Adrenal gland (tissue), 12 donors: ENCODE results near the gene SGIP1. TPM values are rescaled to one million over a fixed set of nuclear protein-coding genes. Genes with fewer than 3 reads are reported as not detected.

Source experiments
- DNase-seq, 7 donors: peaks; one replicate each; pipeline ENCODE4 v3.0.0-alpha.2; 2019 to 2020
- H3K27ac ChIP-seq, 5 donors: fragments of 200-600 bp; sonication (generic) in 4 of 5; 1 replicate in 3 of 5; 2 replicates in 2 of 5; pipeline versions ENCODE4 v1.5.1 to v1.8.0; 2016 to 2020; ENCODE audit warnings: mild to moderate bottlenecking in 1 of 5
- H3K27me3 ChIP-seq: fragments of 200-600 bp; 2 replicates; pipeline ENCODE4 v1.8.0; 2021
- H3K36me3 ChIP-seq, 2 donors: fragments of 200-600 bp; replicated peaks in 1 of 2; 1 replicate in 1 of 2; 2 replicates in 1 of 2; pipeline versions ENCODE4 v1.5.1 to v1.8.0; 2018 to 2022
- H3K4me1 ChIP-seq, 2 donors: fragments of 200-600 bp; replicated peaks in 1 of 2; 1 replicate in 1 of 2; 2 replicates in 1 of 2; pipeline versions ENCODE4 v1.5.1 to v1.8.0; 2018 to 2021
- H3K4me3 ChIP-seq, 4 donors: fragments of 200-600 bp; sonication (generic) in 3 of 4; one replicate each; pipeline ENCODE4 v1.5.1; 2016 to 2018
- H3K9me3 ChIP-seq, 3 donors: fragments of 200-600 bp; sonication (generic) in 1 of 3; replicated peaks in 1 of 3; 1 replicate in 2 of 3; 2 replicates in 1 of 3; pipeline versions ENCODE4 v1.5.1 to v1.8.0; 2016 to 2021
- CTCF ChIP-seq, 6 experiments: fragments of 450-650 bp in 4 of 6; fragments of 200-600 bp in 2 of 6; sonication (generic) in 1 of 6; IDR thresholded peaks; 1 replicate in 5 of 6; 2 replicates in 1 of 6; pipeline versions ENCODE4 v1.5.1 to v1.8.0; 2016 to 2021; ENCODE audit warnings: antibody characterized with exemption in 6 of 6, mild to moderate bottlenecking in 2 of 6, moderate library complexity in 1 of 6
- POLR2A ChIP-seq, 2 donors: fragments of 450-650 bp; IDR thresholded peaks; one replicate each; pipeline ENCODE4 v1.6.1; 2017; ENCODE audit warnings: antibody characterized with exemption in 2 of 2, mild to moderate bottlenecking in 2 of 2, moderate library complexity in 1 of 2
- WGBS, 4 donors: extraction: QIAGEN DNeasy Blood & Tissue Kit in 2 of 4; methylation state at CpG; one replicate each; pipeline versions ENCODE4 v1.1.5 to v1.1.7; 2013 to 2017; 5-methylcytosine and 5-hydroxymethylcytosine counted together
- intact Hi-C, 2 donors: fragments of 100-400 bp; cut with DNase I; formaldehyde crosslinking; loops; one replicate each; pipeline versions ENCODE4 v1.14.1 to v1.15.0; 2022 to 2023
- polyA plus RNA-seq, 3 donors: library from polyadenylated mRNA; stranded (reverse); fragments of 200-250 nt in 2 of 3; fragments of 350-450 nt in 1 of 3; fragmentation: Illumina TruSeq in 1 of 3; extraction: RNeasy Lipid Tissue Mini Kit (QIAGEN cat#74804) in 1 of 3; gene quantifications; one replicate each; pipeline ENCODE4 v1.2.3, GENCODE V29; 2013 to 2014
- total RNA-seq, 9 donors: library from RNA; depleted of rRNA in 4 of 9; stranded (reverse); fragments of >200 nt in 4 of 9; fragments of 120-200 nt in 1 of 9; fragmentation: NEBNext Ultra II Directional in 1 of 9; extraction: Animal tissue kit (Norgen Biotek cat#: 25700) in 1 of 9; gene quantifications; one replicate each; pipeline versions ENCODE4 v1.1.0 to v1.2.4, GENCODE V29; 2013 to 2023
- donor health status: healthy with polysubstance abuse.
- donor health status: Bipolar disorder and iron deficiency.
- donor health status: DM: yes; HTN: yes; CAD: no.
- donor health status: DM: no; HTN: no; CAD: no.
- donor health status: DM: no; HTN: no; CAD: no.
- donor health status: DM: yes; HTN: yes; CAD: no.

SGIP1 gene
- total and polyA plus RNA-seq, 12 donors: 0.52 to 8.4 (median 1.9) TPM; not detected in 1

GRCh38 chr1:66652556-66652955, 118.6 kb downstream of the SGIP1 start:
- intact Hi-C loops: no loop called here

GRCh38 chr1:66654643-66655042, 120.7 kb downstream of the SGIP1 start:
- DNase-seq: no peak
- intact Hi-C loops: no loop called here
- no peak for TF ChIP-seq CTCF (IDR thresholded peaks at IDR 0.05)
- TF ChIP-seq POLR2A (IDR thresholded peaks at IDR 0.05): no peak

More at GRCh38 chr1:66652556-66652955, 118.6 kb downstream of the SGIP1 start:
- WGBS, 4 donors: 49 to 87% (median 68%) methylated on average over 2 of the region's 2 CpGs
- no peaks in the 10 kb centered on the region for H3K9me3 ChIP-seq
- H3K27me3 ChIP-seq: no peaks in the 10 kb centered on the region
- no peaks in the 10 kb centered on the region for H3K36me3 ChIP-seq
- no peak for TF ChIP-seq CTCF (IDR thresholded peaks at IDR 0.05)
- TF ChIP-seq POLR2A (IDR thresholded peaks at IDR 0.05): no peak
- no peak for DNase-seq
- H3K27ac ChIP-seq: no peak overlapping the region
- H3K4me1 ChIP-seq: no peaks in the 10 kb centered on the region
- H3K4me3 ChIP-seq: no peak overlapping the region

GRCh38 chr1:66671455-66671854, 137.5 kb downstream of the SGIP1 start:
- H3K27ac ChIP-seq: no peak overlapping the region
- no peaks in the 10 kb centered on the region for H3K36me3 ChIP-seq

More at GRCh38 chr1:66654643-66655042, 120.7 kb downstream of the SGIP1 start:
- no peaks in the 10 kb centered on the region for H3K4me1 ChIP-seq
- no peak overlapping the region for H3K27ac ChIP-seq
- no peaks in the 10 kb centered on the region for H3K9me3 ChIP-seq
- no peaks in the 10 kb centered on the region for H3K36me3 ChIP-seq
- H3K4me3 ChIP-seq: no peak overlapping the region
- no peaks in the 10 kb centered on the region for H3K27me3 ChIP-seq

GRCh38 chr1:66676613-66677298, 142.8 kb downstream of the SGIP1 start:
- Histone ChIP-seq H3K27me3 (no peaks in the 10 kb centered on the region), H3K36me3 (no peaks in the 10 kb centered on the region), H3K9me3 (no peaks in the 10 kb centered on the region), H3K4me3 (no peak overlapping the region), H3K27ac (no peak overlapping the region), H3K4me1 (no peaks in the 10 kb centered on the region)
- TF ChIP-seq CTCF (IDR thresholded peaks at IDR 0.05): no peak
- TF ChIP-seq POLR2A (IDR thresholded peaks at IDR 0.05): no peak
- intact Hi-C loops: no loop called here
- no peak for DNase-seq
- WGBS, 4 donors: 51 to 62% (median 57%) methylated on average over 3 of the region's 3 CpGs

More at GRCh38 chr1:66671455-66671854, 137.5 kb downstream of the SGIP1 start:
- Histone ChIP-seq H3K27me3 (no peaks in the 10 kb centered on the region), H3K4me1 (no peaks in the 10 kb centered on the region), H3K4me3 (no peak overlapping the region), H3K9me3 (no peaks in the 10 kb centered on the region)
- intact Hi-C loops: no loop called here
- 67 to 100% (median 79%) methylated on average over 1 of the region's 1 CpG for whole genome bisulfite sequencing, 4 donors
- DNase-seq: no peak
- no peak for TF ChIP-seq CTCF (IDR thresholded peaks at IDR 0.05)
- no peak for TF ChIP-seq POLR2A (IDR thresholded peaks at IDR 0.05)
